GM12878 (cell line): ENCODE measurements around the gene TMEM121B.

Experiments used
- MXI1 ChIP-seq: fragments of 150-350 bp; IDR thresholded peaks from 2 replicates; pipeline ENCODE4 v1.6.1; 2011; ENCODE audit warnings: low read depth, mild to moderate bottlenecking, inconsistent platforms, low read length, improper control_type of control experiment
- NFYB ChIP-seq: IDR thresholded peaks from 2 replicates; pipeline ENCODE4 v1.6.1; 2011; ENCODE audit warnings: low read depth, mild to moderate bottlenecking, low read length, improper control_type of control experiment, moderate library complexity; ENCODE audit not compliant: insufficient read depth
- POLR2A ChIP-seq: IDR thresholded peaks from 2 replicates; pipeline ENCODE4 v1.6.1; 2011; ENCODE audit warnings: low read depth, mild to moderate bottlenecking, low read length
- TF ChIP-seq, protein P1 (sequence below), 3 experiments: IDR thresholded peaks in 2 of 3; conservative IDR thresholded peaks in 1 of 3; 2 replicates each; pipeline ENCODE4 v1.5.1; 2011; ENCODE audit warnings: low read depth in 3 of 3, low read length in 3 of 3, mild to moderate bottlenecking in 3 of 3, control low read depth in 2 of 3, moderate library complexity in 2 of 3, inconsistent platforms in 1 of 3, mixed read lengths in 1 of 3; ENCODE audit not compliant: control insufficient read depth in 2 of 3, insufficient read depth in 1 of 3; ENCODE audit errors: extremely low read depth in 1 of 3
- TF ChIP-seq, protein P2 (sequence below): fragments of 450-650 bp; formaldehyde crosslinking; IDR thresholded peaks from 2 replicates; pipeline ENCODE4 v1.5.0; 2022; ENCODE audit warnings: mild to moderate bottlenecking, missing genetic modification characterization

DNA sequence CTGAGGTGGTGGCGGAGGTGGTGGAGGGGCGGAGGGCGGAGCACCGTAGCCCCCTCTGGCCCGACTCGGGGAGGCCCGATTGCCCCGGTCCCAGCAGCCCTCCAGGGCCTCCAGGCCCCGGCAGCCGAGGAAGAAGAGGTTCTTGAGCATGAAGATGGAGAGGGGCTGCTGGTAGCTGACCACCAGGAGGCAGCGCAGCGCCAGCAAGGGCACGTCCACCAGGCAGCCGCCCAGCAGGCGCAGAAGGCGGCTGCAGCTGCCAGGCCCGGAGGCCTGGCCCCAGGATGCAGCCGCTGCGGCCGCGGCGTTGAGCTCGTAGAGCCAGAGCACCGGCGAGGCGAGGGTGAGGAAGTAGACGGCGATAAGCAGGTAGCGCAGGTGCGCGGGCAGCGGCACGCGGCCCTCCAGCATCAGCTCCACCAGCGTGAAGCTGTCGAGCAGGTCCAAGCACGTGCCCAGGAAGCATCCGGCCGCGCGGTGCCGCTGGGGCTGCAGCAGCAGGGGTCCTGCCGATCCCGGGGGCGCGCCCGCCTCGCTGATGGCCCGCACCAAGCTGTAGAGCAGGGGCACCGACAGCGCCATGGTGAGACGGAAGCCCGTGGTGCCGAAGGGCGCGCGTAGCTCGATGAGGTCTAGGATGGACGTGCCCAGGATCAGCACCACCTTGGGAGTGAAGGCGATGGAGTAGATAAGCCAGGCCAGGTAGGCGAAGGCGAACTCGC, 1.5 kb downstream of the TMEM121B start:
- TF ChIP-seq MXI1, result no peak
- TF ChIP-seq, protein P1, sequence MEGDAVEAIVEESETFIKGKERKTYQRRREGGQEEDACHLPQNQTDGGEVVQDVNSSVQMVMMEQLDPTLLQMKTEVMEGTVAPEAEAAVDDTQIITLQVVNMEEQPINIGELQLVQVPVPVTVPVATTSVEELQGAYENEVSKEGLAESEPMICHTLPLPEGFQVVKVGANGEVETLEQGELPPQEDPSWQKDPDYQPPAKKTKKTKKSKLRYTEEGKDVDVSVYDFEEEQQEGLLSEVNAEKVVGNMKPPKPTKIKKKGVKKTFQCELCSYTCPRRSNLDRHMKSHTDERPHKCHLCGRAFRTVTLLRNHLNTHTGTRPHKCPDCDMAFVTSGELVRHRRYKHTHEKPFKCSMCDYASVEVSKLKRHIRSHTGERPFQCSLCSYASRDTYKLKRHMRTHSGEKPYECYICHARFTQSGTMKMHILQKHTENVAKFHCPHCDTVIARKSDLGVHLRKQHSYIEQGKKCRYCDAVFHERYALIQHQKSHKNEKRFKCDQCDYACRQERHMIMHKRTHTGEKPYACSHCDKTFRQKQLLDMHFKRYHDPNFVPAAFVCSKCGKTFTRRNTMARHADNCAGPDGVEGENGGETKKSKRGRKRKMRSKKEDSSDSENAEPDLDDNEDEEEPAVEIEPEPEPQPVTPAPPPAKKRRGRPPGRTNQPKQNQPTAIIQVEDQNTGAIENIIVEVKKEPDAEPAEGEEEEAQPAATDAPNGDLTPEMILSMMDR (IDR thresholded peaks at IDR 0.05 in 2 of 3, conservative IDR thresholded peaks at IDR 0.05 in 1 of 3; ENCODE audit: control insufficient read depth in 2 of 3, extremely low read depth in 1 of 3, insufficient read depth in 1 of 3, low read depth in 3 of 3, low read length in 3 of 3), result peak in 1 of 3 experiments; percentile 20; a peak in 1 of 6 replicates
- TF ChIP-seq NFYB, result no peak
- TF ChIP-seq, protein P2, sequence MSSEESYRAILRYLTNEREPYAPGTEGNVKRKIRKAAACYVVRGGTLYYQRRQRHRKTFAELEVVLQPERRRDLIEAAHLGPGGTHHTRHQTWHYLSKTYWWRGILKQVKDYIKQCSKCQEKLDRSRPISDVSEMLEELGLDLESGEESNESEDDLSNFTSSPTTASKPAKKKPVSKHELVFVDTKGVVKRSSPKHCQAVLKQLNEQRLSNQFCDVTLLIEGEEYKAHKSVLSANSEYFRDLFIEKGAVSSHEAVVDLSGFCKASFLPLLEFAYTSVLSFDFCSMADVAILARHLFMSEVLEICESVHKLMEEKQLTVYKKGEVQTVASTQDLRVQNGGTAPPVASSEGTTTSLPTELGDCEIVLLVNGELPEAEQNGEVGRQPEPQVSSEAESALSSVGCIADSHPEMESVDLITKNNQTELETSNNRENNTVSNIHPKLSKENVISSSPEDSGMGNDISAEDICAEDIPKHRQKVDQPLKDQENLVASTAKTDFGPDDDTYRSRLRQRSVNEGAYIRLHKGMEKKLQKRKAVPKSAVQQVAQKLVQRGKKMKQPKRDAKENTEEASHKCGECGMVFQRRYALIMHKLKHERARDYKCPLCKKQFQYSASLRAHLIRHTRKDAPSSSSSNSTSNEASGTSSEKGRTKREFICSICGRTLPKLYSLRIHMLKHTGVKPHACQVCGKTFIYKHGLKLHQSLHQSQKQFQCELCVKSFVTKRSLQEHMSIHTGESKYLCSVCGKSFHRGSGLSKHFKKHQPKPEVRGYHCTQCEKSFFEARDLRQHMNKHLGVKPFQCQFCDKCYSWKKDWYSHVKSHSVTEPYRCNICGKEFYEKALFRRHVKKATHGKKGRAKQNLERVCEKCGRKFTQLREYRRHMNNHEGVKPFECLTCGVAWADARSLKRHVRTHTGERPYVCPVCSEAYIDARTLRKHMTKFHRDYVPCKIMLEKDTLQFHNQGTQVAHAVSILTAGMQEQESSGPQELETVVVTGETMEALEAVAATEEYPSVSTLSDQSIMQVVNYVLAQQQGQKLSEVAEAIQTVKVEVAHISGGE (CRISPR knock-in tag), result no peak
- TF ChIP-seq POLR2A, result no peak
